NCI-H1930 (cell line): ENCODE data around the gene ACLY.
"Not testable (repeated sequence)": the region's sequence is repeated elsewhere in the genome, so short reads cannot be mapped to it uniquely, and the experiment has no call there.

Source experiments
- DNase-seq, 2 experiments: peaks; one replicate each; lab custom pipeline; 2025; lab: John Stamatoyannopoulos, UW

ACLY gene

DNA sequence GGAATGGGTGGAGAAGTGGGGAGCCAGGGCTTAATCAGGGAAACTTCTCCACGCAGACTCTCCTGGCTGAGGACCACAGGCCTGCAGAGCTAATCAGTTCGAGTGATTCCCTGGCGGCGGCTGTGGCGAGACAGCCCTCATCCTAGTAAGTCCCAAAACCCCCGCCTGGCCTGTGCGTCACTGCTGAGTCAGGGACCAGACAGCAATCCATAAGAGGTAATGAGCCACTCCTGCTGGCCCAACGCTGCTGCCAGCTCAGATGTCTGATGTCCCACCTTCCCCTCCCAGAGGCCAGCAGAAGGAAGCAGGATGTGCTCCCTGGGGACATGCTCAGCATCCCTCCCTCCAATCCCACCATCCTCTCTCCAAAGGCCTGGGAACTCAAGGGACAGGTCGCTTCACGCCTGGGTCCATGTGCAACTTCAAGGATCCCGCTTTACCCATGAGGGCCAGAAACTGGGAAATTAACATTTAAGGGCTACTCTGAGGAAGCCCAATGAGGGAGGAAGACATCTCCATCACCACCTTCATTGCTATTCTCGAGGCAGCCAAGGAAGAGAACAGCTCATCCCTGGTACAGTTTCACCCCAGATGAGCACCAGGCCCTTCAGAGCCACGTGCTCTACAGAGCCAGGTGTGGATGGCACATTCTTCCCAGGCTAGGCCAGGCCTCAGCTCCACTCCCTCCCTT, 7.9 kb downstream of the ACLY start:
- DNase-seq: no peak

DNA sequence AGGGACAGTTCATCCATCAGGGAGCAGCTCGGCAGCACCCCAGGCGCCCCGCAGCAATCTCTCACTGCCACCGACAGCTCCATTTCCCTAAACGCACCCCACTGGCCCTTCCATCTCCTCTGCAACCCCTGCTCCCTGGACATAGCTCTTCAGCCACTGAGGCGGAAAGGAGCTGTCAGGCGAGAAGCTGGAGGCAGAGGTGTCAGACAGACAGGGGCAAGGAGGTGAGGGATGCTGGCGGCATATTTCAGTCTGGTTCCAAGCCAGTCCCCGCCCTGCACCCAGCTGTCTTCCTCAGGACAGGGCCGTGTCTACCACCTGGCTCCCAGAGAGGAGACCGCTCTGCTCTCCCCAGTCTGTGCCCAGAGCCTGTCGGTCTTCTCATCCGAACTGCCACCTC, 9.7 kb downstream of the ACLY start:
- DNase-seq: no peak

DNA sequence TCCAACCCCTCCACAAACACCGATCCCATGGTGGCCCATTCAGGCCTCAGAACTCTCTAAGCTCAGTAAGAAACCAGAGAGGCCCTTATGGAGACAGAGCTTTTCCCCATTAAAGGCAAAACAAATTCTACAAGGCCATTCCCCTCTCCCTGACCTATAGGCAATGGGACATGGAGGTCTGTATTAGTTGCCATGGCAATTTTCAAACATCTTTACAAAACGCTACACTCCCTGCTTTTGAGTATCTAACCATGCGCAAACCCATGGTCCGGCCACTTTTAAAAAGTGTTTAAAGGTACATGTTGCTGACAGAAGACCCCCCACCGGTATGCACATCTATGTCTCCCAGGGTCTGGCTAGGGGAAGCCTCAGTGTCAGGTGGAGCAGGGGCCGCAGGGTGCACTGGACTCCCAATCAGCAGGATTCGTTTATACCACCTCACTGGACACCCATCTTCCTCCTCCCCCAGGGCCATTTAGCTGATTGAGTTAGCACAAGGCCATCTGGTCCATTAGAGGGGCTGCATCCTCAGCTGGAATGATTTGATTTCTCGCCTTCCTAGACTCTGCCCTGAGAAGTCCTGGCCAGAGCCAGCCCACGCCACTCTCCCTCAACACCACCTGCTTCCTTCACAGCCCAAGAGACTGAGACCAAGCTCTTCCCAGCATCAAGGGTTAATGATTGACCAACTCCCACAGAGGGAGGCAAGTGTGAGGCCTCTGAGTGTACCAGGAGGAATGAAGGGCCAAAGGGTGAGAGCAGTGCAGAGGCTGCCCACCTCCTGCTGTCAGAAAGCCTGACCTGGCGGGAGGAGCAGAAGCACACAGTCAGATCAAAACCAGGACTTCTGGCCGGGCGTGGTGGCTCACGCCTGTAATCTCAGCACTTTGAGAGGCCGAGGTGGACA, 10.9 kb downstream of the ACLY start:
- DNase-seq: no peak

DNA sequence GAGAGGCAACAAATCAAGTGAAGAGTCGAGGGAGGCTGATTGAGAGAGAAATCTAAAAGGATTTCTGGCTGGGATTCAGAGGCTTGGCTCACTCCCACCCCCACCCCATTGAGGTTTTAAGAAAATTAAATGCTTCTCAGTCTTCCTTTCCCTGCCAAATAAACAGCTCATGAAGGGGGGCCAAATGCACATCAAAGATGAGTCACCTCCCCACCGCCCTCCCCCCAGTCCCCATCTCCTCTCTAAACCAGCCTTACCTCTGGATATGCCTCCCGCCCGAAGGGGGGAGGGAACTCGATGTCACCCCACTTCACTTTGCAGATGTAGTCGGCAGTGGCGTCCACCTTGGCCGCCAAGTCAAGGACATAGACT, 11.6 kb downstream of the ACLY start:
- DNase-seq: no peak

DNA sequence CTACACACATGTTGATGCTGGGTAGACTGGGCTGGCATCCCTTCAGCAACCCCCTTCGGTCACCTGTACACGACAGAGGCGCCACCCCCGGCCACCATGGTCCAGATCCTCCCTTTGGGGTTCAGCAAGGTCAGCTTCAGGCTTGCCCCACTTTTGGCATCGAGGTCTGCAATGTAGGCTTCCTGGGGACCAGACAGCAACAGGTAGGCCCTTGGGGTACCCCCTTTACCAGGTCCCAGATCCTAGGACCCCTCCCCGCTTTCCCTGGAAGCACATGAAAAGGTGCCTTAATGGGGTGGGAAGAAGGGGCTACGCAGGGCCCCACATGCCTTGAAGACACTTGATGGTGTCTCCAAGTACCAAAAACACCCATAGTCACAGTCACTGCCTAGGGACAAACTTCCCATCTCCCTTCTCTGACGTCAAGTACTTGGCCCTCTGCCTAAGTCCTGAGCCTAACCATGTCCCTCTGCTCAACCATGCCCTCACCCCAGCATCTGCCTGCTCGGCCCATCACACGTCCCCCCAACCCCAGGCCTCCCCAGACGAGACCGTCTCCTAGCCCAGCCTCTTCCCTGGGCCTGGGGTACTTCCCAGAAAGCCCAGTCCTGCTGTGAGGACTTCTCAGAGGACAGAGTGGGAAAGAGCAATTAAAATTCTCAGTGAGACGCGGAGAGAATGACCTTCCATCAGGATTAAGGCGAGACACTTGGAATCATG, 12.1 kb downstream of the ACLY start:
- no peak for DNase-seq

DNA sequence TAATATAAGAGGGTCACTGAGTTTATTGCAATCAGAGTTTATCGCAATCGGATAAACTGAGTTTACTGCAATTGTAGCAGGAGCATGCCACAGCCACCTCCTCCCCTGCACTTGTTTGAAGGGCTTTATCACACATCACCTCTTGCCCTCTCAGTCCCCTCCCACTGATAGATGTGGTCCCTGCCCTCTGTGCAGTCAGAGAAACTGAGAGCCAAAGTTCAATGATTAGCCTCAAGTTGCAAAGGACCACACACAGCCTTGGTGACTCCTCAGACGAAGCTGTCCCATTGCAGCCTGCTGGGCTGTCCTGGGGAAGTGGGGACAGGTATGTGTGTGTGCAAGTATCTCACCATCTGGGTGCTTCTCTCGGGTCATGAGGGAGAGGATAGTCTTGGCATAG, 13.6 kb downstream of the ACLY start:
- DNase-seq: no peak

DNA sequence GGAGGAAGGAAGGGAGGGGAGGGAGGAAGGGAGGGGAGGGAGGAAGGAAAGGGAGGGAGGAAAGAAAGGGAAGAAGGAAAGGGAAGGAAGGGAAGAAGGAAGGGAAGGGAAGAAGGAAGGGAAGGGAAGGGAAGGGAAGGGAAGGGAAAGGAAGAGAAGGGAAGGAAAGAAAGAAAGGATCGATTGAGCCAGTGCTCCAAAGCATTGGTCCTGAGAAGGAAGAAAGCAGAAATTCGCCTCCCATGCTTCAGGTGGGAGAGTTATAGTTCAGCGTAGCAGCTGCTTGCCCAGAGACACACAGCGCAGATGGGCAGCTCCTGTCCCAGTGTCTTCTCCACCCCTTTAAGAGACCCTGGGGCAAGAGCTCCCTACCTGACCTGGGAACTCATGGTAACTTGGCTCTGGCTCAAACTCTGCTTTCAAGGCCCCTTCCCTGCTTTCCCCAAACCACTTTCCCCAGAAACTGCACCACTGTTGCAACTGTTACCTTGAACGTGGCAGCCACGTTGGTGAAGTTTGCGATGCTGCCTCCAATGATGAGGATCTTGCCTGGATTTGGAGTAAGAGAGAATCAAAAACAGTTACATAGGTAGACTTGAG, 14.4 kb downstream of the ACLY start:
- DNase-seq: no peak

DNA sequence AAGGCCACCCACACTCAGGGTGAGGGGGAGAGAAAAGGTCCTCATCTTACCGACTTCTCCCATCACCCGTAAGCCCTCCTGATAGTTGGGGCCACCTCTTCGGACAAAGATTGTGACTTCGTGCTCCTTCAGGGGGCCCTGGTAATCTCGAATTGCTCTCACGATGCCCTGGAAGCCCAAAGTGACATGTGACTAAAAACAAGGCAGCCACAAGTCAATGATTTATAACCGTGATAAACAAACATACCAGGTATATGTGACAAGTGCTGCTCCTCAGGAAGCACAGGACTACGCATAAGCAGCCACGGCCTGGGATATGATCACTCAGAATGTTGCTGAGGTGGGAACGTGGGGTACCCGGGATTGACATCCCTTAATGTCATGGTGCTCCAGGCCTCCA, 17.1 kb downstream of the ACLY start:
- DNase-seq: no peak

DNA sequence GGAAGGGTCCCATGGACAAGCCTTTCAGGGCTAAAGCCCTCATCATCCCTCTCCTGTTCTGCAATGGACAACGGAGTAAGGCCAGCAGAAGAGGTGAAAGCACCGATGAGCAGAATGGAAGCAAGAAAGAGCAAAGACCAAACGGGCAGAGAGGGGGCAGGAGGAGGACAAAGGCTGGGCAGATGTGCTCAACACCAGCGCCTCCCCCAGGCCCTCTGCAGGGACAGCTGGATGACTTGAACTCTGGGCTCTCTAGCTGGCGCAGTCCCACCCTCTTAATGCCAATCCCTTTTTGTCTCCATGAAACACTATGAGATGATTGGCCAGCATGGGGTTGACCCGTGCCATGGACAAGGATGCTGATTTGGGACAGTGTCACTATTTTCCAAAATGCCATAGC, 22.0 kb downstream of the ACLY start:
- no peak for DNase-seq

DNA sequence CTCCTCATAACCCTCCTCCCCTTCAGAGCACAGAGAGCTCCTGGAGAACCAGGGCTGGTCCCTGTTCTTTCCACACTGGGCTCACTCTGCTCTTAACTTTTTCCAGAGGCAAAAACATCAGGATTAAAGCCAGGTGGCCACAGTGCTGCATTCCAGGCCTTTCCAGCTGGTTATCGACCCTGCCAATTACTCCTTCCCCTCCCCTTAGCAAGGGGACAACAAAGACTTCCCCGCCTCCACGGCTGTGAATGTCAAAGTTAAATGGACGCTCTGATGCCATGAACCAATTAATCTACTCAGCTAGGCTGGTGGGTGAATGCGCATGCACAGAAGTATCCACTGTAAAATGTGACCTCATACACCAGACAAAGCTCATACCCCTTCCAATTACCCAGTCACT, 23.1 kb downstream of the ACLY start:
- no peak for DNase-seq

DNA sequence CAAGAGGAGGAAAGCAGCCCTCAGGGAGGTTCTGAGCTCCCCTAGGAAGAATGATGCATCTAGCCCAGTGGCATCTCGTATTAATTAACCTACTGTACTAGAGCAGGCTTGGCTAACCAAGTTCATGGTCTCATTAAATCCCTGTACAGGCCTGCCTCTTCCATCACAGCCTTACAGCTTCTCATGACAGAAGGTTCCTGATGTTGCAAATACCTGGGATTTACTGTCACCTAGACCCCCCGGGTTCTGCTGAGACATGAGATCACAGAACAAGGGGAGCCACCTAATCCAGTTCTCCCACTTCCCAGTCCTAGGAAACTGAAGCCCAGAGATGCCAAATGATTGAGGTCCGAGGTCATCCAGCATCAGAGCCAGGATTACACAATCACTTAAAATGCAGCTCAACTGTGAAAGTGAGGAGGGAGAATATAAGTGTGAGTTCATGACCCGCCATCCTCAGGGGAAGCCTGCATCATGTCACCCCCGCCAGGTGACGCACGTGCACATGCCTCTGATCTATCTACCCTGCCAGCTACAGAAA, 23.9 kb downstream of the ACLY start:
- DNase-seq: no peak

DNA sequence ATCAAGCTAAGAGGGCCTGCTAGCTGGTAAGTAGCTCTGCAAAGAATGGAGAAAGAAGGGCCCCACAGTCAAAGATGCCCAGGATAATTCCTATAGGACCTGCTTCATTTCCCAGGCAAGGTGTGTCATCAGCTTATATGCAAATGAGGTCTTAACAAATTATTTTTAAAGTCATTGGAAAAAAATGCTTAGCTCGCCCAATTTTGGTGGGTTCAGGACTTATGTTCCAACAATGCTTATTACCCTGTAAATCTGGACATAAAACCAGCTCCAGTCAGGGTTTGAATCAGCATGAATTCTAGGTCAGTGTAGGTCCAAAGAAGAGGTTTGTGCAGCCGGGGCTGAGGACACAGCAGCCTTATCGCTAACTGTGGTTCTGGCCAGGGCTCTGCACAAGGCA, 25.4 kb downstream of the ACLY start:
- DNase-seq: no peak

DNA sequence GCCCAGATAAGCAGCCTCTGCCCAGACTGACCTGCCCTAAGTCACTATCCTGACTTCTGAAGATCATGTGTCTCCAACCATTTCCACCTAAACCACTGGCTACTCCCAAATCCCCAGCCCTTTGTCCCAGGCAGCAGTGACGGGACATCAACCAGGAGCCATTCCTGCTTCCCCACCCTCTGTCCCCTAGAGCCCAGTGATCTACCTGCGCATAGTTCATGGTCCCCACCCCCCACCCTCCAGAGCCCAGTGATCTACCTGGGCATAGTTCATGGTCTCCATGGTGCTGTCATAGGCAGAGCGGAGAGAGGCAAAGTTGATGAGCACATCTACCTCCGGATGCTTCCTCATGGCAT, 26.8 kb downstream of the ACLY start:
- DNase-seq: no peak

DNA sequence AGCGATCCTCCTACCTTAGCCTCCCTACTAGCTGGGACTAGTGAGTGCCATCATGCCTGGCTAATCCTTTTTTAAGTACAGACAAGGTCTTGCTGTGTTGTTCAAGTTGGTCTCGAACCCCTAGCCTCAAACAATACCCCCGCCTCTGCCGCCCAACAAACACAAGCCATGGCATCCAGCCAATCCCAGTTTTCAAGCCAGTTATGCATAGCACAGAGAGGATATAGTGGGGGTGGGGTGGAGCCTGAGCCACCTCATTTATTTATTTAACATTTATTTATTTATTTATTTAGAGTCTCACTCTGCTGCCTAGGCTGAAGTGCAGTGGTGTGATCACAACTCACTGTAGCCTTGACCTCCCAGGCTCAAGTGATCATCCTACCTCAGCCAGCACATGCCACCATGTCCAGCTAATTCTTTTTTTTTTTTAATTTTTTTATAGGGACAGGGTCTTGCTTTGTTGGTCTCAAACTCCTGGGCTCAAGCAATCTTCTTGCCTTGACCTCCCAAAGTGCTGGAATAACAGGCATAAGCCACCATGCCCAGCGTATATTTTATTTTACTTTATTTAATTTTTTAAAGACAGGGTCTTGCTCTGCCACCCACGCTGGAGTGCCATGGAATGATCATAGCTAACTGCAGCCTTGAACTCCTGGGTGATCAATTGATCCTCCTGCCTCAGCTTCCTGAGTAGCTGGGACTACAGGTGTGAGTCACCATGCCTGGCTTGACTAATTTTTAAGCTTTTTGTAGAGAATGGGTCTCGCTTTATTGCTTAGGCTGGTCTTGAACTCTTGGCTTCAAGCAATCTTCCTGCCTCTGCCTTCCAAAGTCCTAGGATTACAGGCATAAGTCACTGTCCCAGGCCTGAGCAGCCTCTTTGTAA, 27.4 kb downstream of the ACLY start:
- DNase-seq: no peak

DNA sequence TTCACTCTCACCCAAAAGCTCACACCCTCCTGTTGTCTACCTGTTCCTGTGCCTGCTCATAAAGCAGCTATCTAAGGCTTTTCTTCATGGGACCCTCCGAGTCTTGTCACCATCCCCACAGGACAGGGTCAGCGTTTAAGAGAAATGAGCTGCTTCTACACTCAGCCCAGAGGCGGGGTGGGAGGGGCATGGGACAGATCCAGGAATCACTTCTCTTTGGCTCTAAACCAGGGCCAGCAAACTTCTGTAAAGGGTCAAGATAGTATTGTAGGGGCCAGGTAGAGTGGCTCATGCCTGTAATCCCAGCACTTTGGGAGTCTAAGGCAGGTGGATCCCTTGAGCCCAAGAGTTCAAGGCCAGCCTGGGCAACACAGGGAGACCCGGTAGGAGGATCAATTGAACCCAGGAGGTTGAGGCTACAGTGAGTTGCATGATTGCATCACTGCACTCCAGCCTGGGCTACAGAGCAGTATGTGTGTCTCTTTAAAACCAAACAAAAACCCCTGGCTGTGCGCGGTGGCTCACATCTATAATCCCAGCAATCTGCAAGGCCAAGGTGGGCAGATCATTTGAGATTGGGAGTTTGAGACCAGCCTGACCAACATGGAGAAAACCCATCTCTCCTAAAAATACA, 30.3 kb downstream of the ACLY start:
- no peak for DNase-seq

DNA sequence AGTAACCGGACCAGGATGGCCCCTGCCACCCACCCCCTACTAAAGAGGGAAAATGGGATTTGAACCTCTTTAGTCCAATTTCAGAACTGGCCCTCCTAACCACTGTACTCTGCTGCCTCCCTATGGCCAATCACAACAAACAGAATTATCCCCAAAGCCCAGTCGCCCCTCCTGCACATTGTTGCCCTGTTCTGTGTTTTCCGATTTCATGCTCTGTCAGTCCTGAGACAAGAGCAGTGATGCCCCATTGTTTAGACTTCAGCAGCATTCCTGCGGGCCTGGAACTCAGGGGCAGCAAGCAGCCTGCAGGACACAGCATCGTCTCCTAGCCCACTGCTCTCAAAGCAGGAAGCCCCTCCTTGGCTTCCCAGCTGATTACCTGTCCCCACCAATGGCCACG, 33.0 kb downstream of the ACLY start:
- peak in 1 of 2 experiments; percentile 9 for DNase-seq

DNA sequence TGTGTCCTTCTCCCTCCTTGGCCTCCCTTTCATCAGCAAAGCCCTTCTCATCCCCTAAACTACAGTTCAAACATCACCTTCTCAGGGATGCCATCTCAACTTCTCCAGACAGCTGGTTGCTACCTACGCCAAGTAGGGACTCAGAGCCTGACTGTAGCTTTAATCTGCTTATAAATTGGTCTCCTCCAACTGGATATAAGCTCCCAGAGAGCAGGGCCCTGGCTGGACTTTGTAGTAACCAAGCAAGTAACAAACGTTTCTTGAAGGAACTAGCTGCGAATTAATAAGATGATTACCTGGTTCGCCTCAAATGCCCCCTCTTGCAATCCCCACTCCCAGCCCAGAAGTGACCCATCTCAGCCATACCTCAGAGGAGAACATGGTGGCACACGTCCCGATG, 36.0 kb downstream of the ACLY start:
- no peak for DNase-seq

DNA sequence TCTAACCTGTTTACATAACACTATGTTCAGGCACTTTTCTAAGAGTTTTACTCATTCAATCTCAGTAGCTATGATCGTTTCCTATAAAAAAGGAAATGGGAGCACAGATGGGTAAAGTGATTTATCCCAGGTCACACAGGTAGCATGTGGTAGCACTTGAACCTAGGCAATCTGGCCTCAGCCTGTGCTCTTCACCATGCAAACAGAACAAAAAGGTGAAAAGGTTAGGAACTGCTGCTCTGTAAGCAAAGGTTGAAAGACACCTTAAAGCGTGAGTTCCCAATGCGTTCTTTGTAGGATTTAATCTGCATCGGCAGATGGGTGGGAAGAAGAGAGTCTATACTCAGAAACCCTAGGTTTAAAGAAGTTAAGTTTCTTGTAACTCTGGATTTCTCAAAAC, 38.6 kb downstream of the ACLY start:
- DNase-seq: no peak

DNA sequence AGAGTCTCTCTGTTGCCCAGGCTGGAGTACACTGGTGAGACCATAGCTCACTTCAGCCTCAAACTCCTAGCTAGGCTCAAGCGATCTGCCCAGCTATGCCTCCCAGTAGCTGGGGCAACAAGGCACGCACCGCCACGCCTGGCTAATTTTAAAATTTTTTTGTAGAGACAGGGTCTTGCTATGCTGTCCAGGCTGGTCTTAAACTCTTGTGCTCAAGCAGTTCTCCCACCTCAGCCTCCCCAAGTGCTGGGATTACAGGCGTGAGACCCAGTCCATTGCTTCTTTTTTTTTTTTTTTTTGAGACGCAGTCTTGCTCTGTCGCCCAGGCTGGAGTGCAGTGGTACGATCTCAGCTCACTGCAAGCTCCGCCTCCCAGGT, 44.5 kb downstream of the ACLY start:
- DNase-seq: not testable (repeated sequence)

DNA sequence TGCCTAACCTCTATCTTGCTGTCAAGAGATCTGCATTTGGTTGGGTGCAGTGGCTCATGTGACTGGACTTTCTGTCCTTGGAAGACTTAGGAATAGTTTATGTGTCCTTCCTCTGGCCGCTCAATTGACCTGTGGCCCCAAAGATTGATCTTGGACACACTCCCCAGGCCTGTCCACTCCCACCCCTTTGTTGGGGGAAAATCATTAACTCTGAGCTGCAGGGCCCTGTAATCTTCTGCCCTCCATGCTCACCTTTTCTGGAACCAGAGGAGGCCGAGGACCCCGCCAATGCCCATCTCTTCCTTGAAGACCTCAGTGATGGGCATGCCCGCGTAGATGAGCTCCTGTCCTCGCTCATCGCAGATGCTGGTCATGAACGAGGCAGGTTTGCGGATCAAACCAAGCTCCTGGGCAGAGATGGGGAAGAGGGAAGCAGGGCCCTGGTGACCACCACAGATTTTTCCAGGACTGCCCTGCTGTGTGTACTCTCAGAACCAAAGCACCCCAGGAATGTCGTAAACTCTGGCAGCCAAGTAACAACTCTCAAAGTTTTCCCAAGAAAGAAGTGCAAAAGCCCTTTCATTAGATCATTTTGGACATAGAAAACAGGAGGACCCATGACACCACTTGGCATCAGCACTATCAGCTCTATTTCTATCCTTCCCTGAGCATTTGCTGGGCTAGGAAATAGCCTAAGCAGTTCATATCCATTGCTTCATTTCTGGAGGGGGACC, 45.0 kb downstream of the ACLY start:
- no peak for DNase-seq
